Measurements from ENCODE around the gene COL16A1. TPM values are rescaled to one million over a fixed set of nuclear protein-coding genes. Genes with fewer than 3 reads are reported as not detected.
A peak's percentile ranks its signal among the peaks of the same experiment; 100 is the strongest.

COL16A1 gene
- total RNA-seq, 1 experiment from 2014 or later, result 5.1 TPM

DNA sequence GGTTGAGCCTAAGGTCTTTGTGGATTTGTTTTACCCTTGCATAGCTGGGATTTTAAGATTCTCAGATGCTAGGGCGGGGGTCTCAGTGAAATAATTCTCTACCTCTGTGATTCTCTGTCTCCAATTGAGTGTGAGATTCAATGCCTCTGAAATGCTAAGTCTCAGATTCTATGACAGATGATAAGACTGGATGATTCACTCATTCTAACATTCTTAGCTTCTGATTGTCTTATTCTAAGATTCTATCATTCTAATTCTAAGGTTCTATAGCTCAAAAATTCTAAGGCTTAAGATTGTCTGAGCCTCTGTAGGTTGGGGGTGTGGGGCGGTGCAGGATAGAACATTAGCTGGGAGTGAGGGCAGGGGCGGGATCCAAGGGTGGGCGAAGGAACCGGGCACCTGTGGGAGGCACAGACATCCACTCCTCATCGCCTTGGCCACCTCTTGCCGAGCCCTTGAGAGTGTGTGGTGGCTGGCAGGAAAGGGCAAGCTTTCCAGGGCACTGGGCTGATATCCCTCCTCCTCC, 30.8 kb upstream of the COL16A1 start:
- in situ Hi-C loops (cut with HindIII; ENCODE audit: low pct_unique_long_range_greater_than_20kb, low sequenced_read_pairs), result no loop called here
- no peak for DNase-seq (ENCODE audit: low read depth)

DNA sequence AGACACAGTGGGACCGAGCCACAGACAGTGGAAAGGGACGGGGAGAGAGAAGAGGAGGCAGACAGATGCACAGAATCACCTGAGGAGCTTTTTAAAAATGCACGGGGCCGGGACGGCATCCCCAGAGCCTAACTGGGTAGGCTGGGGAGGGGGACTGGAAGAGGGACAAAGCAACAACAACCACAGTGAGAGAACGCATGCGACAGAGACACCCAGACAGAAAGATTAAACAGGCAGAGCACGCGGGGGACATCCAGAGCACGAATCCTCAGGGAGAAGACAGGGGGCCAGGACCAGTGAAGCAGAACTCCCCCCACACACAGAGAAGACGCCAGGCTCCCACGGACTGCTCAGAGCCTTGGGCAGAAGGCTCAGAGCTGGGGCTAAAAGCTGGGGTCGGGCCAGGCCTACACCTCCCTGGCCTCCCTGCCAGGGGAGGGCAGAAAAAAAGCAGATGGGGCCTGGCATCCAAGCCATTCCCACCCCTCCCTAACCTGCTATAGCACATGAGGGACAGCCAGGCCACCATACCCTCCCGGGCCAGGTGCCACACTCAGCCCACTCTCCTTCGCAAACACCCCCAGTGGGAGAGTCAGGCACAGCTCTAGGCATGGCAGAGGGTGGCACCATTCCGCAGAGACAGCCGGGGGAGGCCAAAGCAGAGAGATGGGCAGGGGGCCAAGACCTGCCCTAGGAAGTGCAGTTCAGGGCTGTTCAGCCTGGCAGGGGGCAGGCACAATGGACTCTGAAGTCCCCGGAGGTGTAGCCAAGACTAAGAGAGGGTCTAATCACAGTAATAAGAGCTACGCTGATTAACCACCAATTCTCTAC, 29.8 kb upstream of the COL16A1 start:
- in situ Hi-C loops (cut with HindIII; ENCODE audit: low pct_unique_long_range_greater_than_20kb, low sequenced_read_pairs), result no loop called here
- DNase-seq (ENCODE audit: low read depth), result no peak

DNA sequence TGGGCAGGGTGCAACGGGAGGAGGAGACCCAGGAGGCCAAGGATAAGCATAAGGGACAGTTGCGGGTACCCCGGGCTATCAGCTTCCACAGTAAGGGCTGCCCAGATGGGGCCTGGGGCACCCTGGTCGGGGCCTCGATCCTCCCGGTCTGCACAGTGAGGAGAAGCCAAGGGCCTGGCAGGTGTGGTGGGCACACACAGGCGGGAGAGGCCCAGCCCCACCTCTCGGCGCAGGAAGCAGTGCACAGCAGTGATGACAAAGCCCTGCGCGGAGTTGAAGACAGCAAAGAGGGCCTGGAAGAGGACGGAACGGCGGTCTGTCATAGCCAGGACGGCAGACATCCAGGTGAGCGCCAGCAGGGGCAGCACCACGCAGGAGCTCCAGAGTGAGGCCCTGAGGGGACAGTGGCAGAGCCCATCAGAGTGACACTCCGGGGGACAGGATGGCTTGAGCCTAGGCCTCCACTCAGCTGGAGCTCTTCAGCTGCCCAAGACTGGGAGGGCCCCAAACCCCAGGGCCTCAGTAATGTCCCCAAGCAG, 29.0 kb upstream of the COL16A1 start:
- in situ Hi-C loops (cut with HindIII; ENCODE audit: low pct_unique_long_range_greater_than_20kb, low sequenced_read_pairs), result no loop called here
- no peak for DNase-seq (ENCODE audit: low read depth)

DNA sequence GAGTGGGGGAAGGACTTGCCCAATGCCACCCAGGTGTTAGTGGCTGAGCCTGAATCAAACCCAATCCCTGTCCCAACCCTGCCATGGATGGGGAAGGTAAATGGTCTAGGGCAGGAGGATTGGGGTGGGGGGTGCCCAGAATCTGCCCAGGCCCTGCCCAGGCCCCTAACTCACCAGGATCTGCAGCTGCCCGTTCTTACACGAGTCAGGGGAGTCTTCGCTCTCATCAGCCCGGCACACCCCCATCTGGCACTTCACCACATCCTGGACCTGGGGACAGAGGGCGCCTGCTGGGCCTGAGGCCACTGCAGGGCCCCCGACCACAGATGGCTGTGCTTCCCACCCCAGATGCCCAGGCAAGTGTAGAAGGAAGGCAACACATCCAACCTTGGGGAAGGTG, 28.5 kb upstream of the COL16A1 start:
- in situ Hi-C loops (cut with HindIII; ENCODE audit: low pct_unique_long_range_greater_than_20kb, low sequenced_read_pairs), result no loop called here
- no peak for DNase-seq (ENCODE audit: low read depth)

DNA sequence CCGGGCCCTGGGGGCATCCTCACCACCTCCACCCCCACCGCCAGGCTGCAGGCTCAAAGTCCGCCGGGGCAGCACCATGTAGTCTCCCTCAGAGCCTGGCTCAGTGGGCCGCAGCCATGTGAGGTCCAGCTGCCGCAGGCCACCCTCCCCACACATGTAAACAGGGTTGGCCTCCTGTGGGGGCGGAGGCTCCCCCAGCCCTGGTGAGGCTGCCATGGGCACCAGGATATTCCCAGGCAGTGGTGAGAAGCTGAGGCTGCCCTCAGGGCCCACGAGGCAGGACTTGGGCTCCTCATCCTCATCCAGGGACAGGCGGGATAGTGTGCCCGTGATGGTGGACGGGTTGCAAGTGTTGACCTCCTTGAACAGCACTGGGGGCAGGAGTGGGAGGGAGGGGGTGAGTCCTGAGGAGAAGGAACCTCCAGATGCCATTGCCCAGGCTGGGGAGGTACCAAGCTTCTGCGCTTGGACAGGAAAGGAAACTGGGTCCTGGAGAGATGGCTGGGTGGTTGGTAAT, 27.3 kb upstream of the COL16A1 start:
- in situ Hi-C loops (cut with HindIII; ENCODE audit: low pct_unique_long_range_greater_than_20kb, low sequenced_read_pairs), result no loop called here

DNA sequence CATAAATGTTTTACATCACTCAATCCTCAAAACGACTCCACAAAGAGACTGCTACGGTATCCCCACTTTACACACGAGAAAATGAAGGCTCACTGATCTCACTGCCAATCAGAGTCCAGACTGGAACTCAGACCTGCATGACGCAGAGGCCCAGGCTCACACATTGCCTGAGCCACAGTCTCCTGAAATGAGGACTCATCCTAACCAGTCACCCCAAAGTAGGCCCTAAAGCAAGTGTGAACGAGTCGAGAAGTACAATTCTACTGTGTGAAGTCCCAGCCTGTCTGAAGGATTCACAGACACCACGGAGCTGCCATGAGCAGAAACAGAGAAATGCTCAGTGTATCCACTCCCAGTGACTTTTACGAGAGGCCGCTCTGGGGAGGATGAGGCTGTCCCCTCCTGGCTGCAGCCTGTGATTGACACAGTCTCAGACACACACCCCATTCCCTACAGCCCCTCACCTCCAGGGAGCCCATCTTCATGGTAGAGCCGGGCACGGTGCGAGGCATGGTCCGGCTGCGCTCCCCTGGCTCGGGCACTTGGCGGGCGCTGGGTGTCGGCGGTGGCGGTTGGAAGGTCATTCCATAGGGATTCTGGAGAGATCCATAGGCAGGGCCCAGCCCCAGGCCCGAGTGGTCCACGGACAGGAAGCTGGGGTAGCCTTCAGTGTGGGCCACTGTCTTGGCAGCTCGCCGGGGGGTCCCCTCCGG, 26.7 kb upstream of the COL16A1 start:
- no peak for DNase-seq (ENCODE audit: low read depth)
- in situ Hi-C loops (cut with HindIII; ENCODE audit: low pct_unique_long_range_greater_than_20kb, low sequenced_read_pairs), result no loop called here

More for the DNA sequence above, 27.3 kb upstream of the COL16A1 start:
- no peak for DNase-seq (ENCODE audit: low read depth)

DNA sequence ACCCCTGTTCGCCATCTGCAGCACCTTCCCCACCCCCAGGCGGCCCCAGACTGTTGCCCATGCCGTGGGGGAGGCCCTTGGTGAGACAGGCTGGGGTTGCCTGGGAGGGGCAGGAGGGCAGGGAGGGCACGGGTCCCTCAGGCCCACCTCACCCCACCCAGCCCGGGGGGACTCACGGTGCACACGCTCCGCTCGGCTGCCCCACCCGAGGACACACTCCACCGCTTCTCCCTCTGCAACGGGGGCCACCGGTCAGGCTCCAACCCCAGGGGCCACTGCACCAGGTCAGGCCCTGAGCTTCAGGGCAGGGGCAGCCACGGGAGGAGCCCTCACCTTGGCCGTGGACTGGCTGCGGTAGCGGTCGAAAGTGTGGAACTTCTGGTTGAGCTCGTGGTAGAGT, 24.0 kb upstream of the COL16A1 start:
- in situ Hi-C loops (cut with HindIII; ENCODE audit: low pct_unique_long_range_greater_than_20kb, low sequenced_read_pairs), result no loop called here
- no peak for DNase-seq (ENCODE audit: low read depth)

DNA sequence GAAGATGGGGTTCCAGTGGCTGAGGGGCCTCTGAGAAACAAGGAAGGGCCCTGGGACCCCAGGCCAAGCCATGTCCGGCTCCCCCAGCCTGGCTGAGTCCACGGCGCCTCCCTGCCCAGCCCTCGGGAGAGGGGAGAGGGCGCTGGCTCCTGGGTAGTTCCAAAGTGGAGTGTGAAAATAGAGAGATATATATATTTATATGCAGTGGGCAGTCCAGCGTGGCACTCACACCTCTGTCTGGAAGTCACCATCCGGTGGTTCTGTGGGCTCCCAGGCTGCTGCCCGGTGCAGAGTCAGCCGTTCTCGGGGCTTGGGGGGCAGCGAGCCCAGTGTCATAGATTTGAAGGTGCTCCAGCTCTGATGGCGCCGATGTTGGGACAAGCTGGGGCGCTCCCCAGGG, 23.4 kb upstream of the COL16A1 start:
- DNase-seq (ENCODE audit: low read depth), result no peak
- in situ Hi-C loops (cut with HindIII; ENCODE audit: low pct_unique_long_range_greater_than_20kb, low sequenced_read_pairs), result no loop called here

DNA sequence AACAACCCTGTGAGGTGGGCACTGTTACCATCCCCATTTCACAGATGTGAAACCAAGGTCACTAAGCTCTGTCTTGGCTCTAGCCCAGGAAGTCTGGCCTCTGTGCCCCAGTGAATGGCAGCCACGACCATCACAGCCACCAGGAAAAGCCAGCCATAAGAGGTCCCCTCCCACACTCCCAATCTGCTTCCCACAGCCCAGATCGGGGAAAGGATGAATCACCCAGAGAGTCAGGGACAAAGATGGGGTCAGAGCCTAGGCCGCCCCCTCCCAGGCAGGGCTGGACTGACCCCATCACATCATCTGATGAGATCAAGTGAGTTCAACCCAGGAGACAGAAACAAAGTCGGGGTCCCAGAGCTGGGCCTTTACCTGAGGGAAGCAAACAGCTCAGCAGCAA, 22.9 kb upstream of the COL16A1 start:
- DNase-seq (ENCODE audit: low read depth), result no peak
- in situ Hi-C loops (cut with HindIII; ENCODE audit: low pct_unique_long_range_greater_than_20kb, low sequenced_read_pairs), result no loop called here

DNA sequence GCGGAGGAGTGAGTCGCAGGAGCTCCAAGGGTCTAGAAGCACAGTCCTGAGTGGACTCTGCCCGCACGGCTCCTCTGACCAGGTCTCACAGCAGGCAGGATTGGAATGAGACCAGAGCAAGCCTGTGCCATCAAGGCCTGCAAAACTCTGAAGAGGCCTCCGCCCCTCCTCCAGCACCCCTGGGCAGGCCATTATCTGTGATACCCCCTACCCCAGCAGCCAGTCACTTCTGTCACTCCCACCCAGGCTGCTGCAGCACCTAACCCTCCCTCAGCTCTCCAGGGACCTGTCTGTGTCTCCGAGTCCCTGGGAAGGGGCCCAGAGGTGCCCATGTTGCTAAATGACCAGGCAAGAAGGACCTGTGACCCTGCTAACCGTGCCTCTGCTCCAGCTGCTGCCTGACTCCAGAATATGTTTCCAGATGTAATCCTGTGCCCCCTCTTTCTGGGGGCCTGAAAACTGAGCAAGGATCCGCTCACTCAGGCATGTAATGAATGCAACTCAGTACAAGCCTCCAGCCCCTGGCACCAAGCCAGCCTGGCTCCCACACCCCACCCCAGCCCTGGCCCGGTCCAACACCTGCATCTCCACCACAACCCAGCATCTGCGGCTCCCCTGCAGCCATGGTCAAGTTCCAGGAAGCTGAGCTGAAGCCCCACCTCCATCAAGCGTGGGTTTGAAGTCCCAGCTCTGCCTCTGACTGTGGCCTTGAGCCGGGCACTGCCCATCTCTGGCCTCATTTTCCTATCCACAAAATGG, 22.1 kb upstream of the COL16A1 start:
- no peak for DNase-seq (ENCODE audit: low read depth)
- in situ Hi-C loops (cut with HindIII; ENCODE audit: low pct_unique_long_range_greater_than_20kb, low sequenced_read_pairs), result no loop called here

DNA sequence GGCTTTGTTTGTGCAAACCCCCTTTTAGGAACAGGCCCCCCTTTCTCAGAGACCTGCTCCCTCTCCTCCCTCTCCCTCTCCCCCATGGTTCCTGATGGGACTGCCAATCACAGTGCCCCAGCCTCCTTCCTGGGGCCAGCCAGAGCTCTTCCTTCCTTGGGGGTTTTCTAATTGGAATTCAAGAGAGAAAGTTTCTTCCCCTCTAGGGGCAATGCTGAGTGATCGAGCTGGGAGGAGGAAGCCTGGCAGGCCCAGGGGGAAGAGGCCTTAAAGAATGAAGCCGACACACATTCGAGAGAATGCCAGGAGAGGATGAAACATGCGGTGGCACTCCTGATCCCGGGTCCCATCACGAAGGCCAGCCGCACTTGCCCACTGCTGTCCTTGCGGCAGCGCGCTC, 21.3 kb upstream of the COL16A1 start:
- no peak for DNase-seq (ENCODE audit: low read depth)
- in situ Hi-C loops (cut with HindIII; ENCODE audit: low pct_unique_long_range_greater_than_20kb, low sequenced_read_pairs), result no loop called here

DNA sequence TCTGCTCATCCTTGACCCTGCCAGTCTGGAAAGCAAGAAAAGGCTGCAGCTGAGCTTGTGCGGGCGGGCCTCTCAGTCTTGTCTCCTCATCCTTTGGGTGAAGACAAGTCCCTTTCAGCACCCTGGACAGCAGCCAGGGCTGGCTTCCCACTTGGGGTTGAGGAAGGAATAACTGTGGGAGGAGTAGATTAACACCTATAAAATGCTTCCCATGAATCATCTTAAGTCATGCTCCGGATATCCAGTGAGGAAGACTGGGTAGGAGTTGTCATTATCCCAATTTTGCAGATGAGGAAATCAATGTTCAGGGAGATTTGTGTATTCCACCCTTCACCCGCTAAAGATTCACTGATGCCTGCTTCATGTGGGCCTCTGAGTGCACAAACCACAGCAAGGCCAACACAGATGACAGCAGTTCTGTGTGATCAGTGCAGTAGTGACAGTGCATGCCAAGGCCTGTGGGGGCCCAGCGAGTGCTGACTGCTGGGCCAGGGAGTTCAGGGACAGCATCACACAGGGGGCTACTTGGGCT, 20.1 kb upstream of the COL16A1 start:
- in situ Hi-C loops (cut with HindIII; ENCODE audit: low pct_unique_long_range_greater_than_20kb, low sequenced_read_pairs), result no loop called here

DNA sequence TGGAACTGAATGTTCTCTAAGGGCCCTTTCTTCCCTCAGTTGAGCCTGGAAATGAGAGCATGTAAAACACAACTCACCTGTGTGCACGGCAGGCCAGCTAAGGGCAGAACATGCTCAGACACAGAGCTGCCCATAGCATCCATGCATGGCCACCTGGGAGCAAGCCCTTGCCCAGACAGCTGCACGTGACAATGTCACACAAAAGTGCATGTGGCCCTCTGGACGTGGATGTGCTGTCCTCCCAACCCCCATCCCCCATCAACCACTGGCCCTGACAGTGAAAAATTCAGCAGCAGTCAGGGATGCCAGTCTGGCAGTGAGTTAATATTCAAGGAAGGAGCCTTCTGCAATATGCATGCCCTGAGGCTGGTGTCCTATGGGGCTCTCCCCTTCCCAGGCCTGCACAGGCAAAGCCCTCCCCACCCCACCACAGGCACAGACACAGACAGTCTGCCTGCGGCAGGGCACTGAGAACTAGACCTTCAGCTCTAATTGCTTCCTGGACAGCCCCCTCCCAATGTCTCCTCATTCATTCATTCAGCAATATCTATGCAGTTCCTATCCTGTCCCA, 14.6 kb upstream of the COL16A1 start:
- no peak for DNase-seq (ENCODE audit: low read depth)
- in situ Hi-C loops (cut with HindIII; ENCODE audit: low pct_unique_long_range_greater_than_20kb, low sequenced_read_pairs), result no loop called here

More for the DNA sequence above, 20.1 kb upstream of the COL16A1 start:
- DNase-seq (ENCODE audit: low read depth), result peak; percentile 69

DNA sequence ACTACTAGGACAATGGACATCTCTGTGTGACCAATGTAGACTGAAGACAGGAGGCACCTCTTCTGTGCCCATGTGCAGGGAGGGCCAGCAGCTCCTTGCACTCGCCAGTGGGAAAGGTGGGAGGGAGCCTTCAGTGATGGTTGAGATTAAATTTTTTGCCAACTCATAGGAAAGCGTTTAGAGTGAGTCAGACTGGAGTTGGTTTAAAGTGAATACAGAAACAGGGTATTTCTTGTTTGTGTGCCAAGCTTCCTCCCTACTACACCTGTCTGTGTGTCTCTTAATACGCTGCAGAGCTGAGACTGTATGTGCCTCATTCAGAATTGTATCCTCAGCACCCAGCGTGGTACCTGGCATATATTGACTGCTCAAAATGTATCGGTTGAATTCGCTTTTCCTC, 13.5 kb upstream of the COL16A1 start:
- in situ Hi-C loops (cut with HindIII; ENCODE audit: low pct_unique_long_range_greater_than_20kb, low sequenced_read_pairs), result no loop called here
- DNase-seq (ENCODE audit: low read depth), result peak; percentile 46

DNA sequence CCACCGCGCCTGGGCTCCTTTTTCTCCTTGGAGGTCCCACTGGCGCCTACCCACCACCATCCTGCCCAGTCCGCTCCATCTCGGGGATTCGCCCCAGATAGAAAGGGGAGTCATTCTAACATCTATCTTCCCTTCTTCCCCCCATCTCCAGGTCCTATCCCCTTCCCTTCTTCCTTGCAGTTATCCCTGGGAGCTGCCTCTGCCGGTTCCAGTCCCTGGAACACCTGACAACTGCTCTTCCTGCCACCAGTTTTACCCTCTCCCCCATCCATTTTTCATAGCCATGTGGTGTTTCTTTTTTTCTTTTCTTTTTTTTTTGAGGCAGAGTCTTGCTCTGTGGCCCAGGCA, 12.0 kb upstream of the COL16A1 start:
- DNase-seq (ENCODE audit: low read depth), result no peak
- in situ Hi-C loops (cut with HindIII; ENCODE audit: low pct_unique_long_range_greater_than_20kb, low sequenced_read_pairs), result no loop called here

DNA sequence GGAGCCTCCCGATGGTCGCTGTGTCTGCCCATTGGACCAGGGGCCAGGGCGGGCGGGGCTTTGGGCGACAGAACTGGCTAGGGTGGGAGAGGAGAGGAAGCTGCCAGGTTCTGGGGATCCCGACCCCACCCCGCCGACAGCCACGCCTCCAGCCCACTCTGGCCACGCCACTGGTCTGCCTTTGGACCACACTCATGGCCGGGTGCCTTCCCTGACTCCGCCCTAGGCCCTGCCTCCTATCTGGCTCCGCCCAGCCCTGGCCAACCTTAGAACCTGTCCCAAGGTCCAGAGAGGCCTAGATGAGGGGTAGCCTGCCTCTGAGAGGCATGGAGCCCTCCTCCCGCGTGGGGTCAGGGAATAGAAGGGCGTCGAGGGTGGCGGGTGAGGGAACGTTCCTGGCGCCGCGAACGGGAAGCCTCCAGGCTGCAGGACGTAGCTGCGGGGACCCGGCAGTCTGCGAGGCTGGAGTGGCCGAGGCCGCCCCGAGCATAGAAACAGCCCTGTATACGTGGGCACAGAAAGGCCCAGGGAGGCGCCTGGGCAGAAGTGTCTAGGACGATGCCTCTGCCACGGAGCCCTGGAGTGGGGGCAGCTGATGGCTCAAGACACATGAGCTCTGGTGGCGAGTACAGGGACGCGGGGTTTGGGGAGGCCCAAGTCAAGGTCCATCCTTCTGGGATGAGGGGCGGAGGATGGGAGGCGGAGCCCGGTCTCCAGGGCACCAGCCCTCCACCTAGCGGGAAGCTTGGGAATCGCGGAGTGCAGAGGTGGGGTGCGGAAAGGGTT, 11.5 kb upstream of the COL16A1 start:
- in situ Hi-C loops (cut with HindIII; ENCODE audit: low pct_unique_long_range_greater_than_20kb, low sequenced_read_pairs), result no loop called here
- peak; percentile 91 for DNase-seq (ENCODE audit: low read depth)

DNA sequence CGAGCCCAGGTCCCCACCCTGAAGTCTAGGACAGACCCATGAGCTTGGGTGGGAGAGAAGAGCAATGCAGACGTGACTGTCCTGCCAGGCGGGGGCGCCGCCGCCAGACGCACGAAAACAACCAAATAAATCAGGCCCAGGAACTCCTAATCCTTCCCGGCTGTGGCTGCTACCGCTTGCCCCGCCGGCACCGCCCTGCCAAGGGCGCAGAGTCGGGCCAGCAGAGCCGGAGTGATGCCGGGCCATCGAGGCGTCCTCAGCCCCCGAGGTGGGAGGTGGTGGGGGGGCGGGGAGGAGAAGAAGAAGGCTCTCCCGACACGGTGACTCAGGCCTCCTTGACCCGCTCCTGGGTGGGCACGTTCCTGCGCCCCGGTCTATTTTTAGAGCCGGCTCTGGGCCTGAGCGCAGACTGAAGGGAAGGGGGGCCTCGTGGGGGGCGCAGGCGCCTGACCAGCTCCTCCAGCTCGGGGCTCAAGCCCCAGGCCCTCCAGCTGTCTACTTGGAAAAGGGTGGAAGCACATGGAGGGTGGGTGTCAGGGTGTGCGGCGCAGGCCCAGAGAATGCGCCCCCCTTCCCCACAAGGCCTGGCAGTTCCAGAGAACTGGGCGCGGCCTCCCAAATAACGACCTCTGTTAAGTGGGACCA, 10.7 kb upstream of the COL16A1 start:
- DNase-seq (ENCODE audit: low read depth), result peak; percentile 74
- in situ Hi-C loops (cut with HindIII; ENCODE audit: low pct_unique_long_range_greater_than_20kb, low sequenced_read_pairs), result no loop called here

All from Caki2 (cell line).